Measurements from ENCODE around the gene DGLUCY.

DGLUCY gene

GRCh38 chr14:91237219-91237618, 123.3 kb downstream of the DGLUCY start:
- no peaks in the 10 kb centered on the region for H3K4me1 ChIP-seq
- intact Hi-C loops (cut with DNase I; ENCODE audit: low total_unique reads) = no loop called here
- no peaks in the 10 kb centered on the region for H3K36me3 ChIP-seq
- no peak overlapping the region for H3K4me3 ChIP-seq
- no peaks in the 10 kb centered on the region for H3K27me3 ChIP-seq
- DNase-seq = no peak
- no peak overlapping the region for H3K27ac ChIP-seq
- H3K9me3 ChIP-seq = peaks cover 0 to 13% (median 3%) of the 10 kb centered on the region in 3 donors
- TF ChIP-seq CTCF (IDR thresholded peaks at IDR 0.05) = no peak

- DNase-seq = no peak
- no peak for TF ChIP-seq CTCF (IDR thresholded peaks at IDR 0.05)
Measured at GRCh38 chr14:91238085-91238484, 124.2 kb downstream of the DGLUCY start.

GRCh38 chr14:91238661-91239060, 124.8 kb downstream of the DGLUCY start:
- peaks cover 0 to 5% (median 0%) of the 10 kb centered on the region in 4 donors for H3K4me1 ChIP-seq
- no peak for TF ChIP-seq CTCF (IDR thresholded peaks at IDR 0.05)
- intact Hi-C loops (cut with DNase I; ENCODE audit: low total_unique reads) = no loop called here

More at GRCh38 chr14:91238085-91238484, 124.2 kb downstream of the DGLUCY start:
- Histone ChIP-seq H3K4me3 (no peak overlapping the region), H3K4me1 (no peaks in the 10 kb centered on the region), H3K36me3 (no peaks in the 10 kb centered on the region), H3K27me3 (no peaks in the 10 kb centered on the region), H3K27ac (no peak overlapping the region), H3K9me3 (peaks cover 0 to 13% (median 3%) of the 10 kb centered on the region in 3 donors)
- intact Hi-C loops (cut with DNase I; ENCODE audit: low total_unique reads) = no loop called here

DNA sequence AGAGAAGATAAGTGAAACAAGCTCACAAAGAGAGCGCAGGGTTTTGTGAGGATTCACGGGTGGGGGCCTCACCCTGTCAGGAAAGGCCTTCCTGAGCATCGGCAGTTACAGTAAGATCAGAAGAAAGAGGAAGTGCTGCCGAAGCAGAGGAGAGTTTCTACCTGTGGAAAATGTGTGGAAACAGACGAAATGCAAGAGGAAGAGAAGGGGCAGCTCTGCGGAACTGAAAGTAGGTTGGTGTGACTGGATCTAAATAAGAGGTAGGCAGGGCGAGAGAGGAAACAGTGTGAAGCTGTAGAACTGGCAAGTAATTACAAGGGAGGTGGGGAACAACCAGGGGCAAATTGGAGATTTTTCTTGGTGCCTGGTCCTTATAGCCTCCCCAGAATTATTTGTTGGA, 128.0 kb downstream of the DGLUCY start:
- Histone ChIP-seq H3K4me3 (no peak overlapping the region), H3K4me1 (peaks cover 0 to 18% (median 0%) of the 10 kb centered on the region in 4 donors)
- DNase-seq = no peak

More at GRCh38 chr14:91238661-91239060, 124.8 kb downstream of the DGLUCY start:
- DNase-seq = no peak
- Histone ChIP-seq H3K9me3 (peaks cover 0 to 10% (median 3%) of the 10 kb centered on the region in 3 donors), H3K27me3 (no peaks in the 10 kb centered on the region), H3K27ac (no peak overlapping the region), H3K36me3 (no peaks in the 10 kb centered on the region), H3K4me3 (no peak overlapping the region)

GRCh38 chr14:91242635-91243034, 128.8 kb downstream of the DGLUCY start:
- intact Hi-C loops (cut with DNase I; ENCODE audit: low total_unique reads) = no loop called here
- no peak overlapping the region for H3K4me3 ChIP-seq
- TF ChIP-seq CTCF (IDR thresholded peaks at IDR 0.05) = no peak

More for the DNA sequence above, 128.0 kb downstream of the DGLUCY start:
- no peaks in the 10 kb centered on the region for H3K36me3 ChIP-seq
- intact Hi-C loops (cut with DNase I; ENCODE audit: low total_unique reads) = no loop called here
- H3K27me3 ChIP-seq = no peaks in the 10 kb centered on the region
- no peak for TF ChIP-seq CTCF (IDR thresholded peaks at IDR 0.05)
- no peak overlapping the region for H3K27ac ChIP-seq
- H3K9me3 ChIP-seq = no peaks in the 10 kb centered on the region

DNA sequence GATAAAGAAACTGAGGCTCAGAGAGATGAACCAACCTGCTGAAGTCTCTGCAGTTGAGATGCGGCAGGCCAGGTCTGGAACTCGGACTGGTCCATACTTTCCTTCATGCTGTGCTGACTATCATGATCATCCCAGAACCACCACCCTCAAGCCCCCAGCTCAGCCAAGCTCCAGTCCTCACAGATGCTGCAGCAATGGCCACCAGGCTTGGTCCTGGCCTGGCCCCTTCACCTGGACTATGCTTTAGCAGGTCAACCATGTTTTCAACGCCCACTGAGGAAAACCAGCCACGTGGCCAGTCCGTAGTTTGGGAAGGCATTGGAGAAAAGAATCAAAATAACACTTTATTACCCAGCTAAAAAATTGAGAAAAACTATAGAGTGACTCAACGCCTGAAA, 129.2 kb downstream of the DGLUCY start:
- intact Hi-C loops (cut with DNase I; ENCODE audit: low total_unique reads) = no loop called here
- H3K36me3 ChIP-seq = no peaks in the 10 kb centered on the region
- TF ChIP-seq CTCF (IDR thresholded peaks at IDR 0.05) = no peak
- no peaks in the 10 kb centered on the region for H3K27me3 ChIP-seq
- H3K4me3 ChIP-seq = no peak overlapping the region
- peaks cover 0 to 18% (median 0%) of the 10 kb centered on the region in 4 donors for H3K4me1 ChIP-seq
- H3K27ac ChIP-seq = no peak overlapping the region
- H3K9me3 ChIP-seq = no peaks in the 10 kb centered on the region
- DNase-seq = no peak

More at GRCh38 chr14:91242635-91243034, 128.8 kb downstream of the DGLUCY start:
- no peaks in the 10 kb centered on the region for H3K27me3 ChIP-seq
- no peaks in the 10 kb centered on the region for H3K9me3 ChIP-seq
- peaks cover 0 to 18% (median 0%) of the 10 kb centered on the region in 4 donors for H3K4me1 ChIP-seq
- no peaks in the 10 kb centered on the region for H3K36me3 ChIP-seq
- no peak overlapping the region for H3K27ac ChIP-seq
- no peak for DNase-seq

Measured in tibial artery (tissue), 4 donors.